HEK293 (cell line): Measurements from ENCODE around the gene ZFP36.

Experiments
- CTCF ChIA-PET: fragments of 350-600 bp; formaldehyde crosslinking; extraction: SDS; loops from one replicate; lab custom pipeline; 2021; ENCODE audit warnings: antibody characterized with exemption; lab: Yijun Ruan, JAX
- POLR2A ChIA-PET: fragments of 300-600 bp; formaldehyde crosslinking; extraction: SDS; loops from one replicate; lab custom pipeline; 2020; ENCODE audit warnings: antibody characterized with exemption, inconsistent platforms; lab: Yijun Ruan, JAX
- H3K27ac ChIP-seq: fragments of 200-500 bp; sonication (Bioruptor generic); 2 replicates; pipeline ENCODE4 v1.5.1; 2014; ENCODE audit warnings: low read depth, low read length, control low read depth, inconsistent platforms; ENCODE audit errors: extremely low read depth
- H3K36me3 ChIP-seq, 2 experiments: fragments of 200-500 bp in 1 of 2; sonication (Bioruptor generic) in 1 of 2; 1 replicate in 1 of 2; 2 replicates in 1 of 2; pipeline ENCODE4 v1.5.1; 2014 to 2017; ENCODE audit warnings: inconsistent platforms in 2 of 2, low read length in 2 of 2; ENCODE audit not compliant: control insufficient read depth in 2 of 2, insufficient read depth in 1 of 2
- H3K4me1 ChIP-seq: fragments of 200-500 bp; sonication (Bioruptor generic); 2 replicates; pipeline ENCODE4 v1.5.1; 2014; ENCODE audit warnings: mild to moderate bottlenecking, low read length, inconsistent platforms; ENCODE audit not compliant: control insufficient read depth, insufficient read depth
- H3K4me3 ChIP-seq: 2 replicates; pipeline ENCODE4 v1.5.1; 2011; ENCODE audit warnings: low read depth, mild to moderate bottlenecking, control low read depth, low read length, moderate library complexity
- H3K9me3 ChIP-seq: fragments of 200-500 bp; sonication (Bioruptor generic); 2 replicates; pipeline ENCODE4 v1.5.1; 2014; ENCODE audit warnings: low read depth, low read length, inconsistent platforms; ENCODE audit not compliant: control insufficient read depth, insufficient read depth
- KLF16 ChIP-seq: fragments of 450-650 bp; formaldehyde crosslinking; IDR thresholded peaks from 2 replicates; pipeline ENCODE4 v1.5.1; 2017; ENCODE audit warnings: missing biosample characterization, missing genetic modification characterization
- SETDB1 ChIP-seq: IDR thresholded peaks from one replicate; pipeline ENCODE4 v1.6.1; 2017; ENCODE audit warnings: mild to moderate bottlenecking, low read length, moderate library complexity, mixed read lengths; ENCODE audit not compliant: insufficient read length
- ZBTB20 ChIP-seq: fragments of 450-650 bp; formaldehyde crosslinking; IDR thresholded peaks from 2 replicates; pipeline ENCODE4 v1.5.1; 2016; ENCODE audit warnings: missing biosample characterization, missing genetic modification characterization
- ZFP37 ChIP-seq: fragments of 450-650 bp; formaldehyde crosslinking; IDR thresholded peaks from 2 replicates; pipeline ENCODE4 v1.5.1; 2016; ENCODE audit warnings: missing biosample characterization, missing genetic modification characterization
- ZNF214 ChIP-seq: fragments of 450-650 bp; formaldehyde crosslinking; IDR thresholded peaks from 2 replicates; pipeline ENCODE4 v1.5.1; 2017; ENCODE audit warnings: missing biosample characterization, mild to moderate bottlenecking, missing genetic modification characterization, borderline replicate concordance
- ZNF24 ChIP-seq: fragments of 450-650 bp; formaldehyde crosslinking; IDR thresholded peaks from 2 replicates; pipeline ENCODE4 v1.5.1; 2016; ENCODE audit warnings: missing biosample characterization, missing genetic modification characterization
- ZNF292 ChIP-seq: fragments of 450-650 bp; formaldehyde crosslinking; IDR thresholded peaks from 2 replicates; pipeline ENCODE4 v1.5.1; 2016; ENCODE audit warnings: low read depth, missing biosample characterization, missing genetic modification characterization, borderline replicate concordance
- ZNF366 ChIP-seq: fragments of 450-650 bp; formaldehyde crosslinking; conservative IDR thresholded peaks from 2 replicates; pipeline ENCODE4 v1.5.1; 2016; ENCODE audit warnings: missing biosample characterization, missing genetic modification characterization
- ZNF394 ChIP-seq: fragments of 450-650 bp; formaldehyde crosslinking; IDR thresholded peaks from 2 replicates; pipeline ENCODE4 v1.5.1; 2016; ENCODE audit warnings: missing biosample characterization, missing genetic modification characterization, mild to moderate bottlenecking, moderate library complexity, borderline replicate concordance
- ZNF510 ChIP-seq: fragments of 450-650 bp; formaldehyde crosslinking; IDR thresholded peaks from 2 replicates; pipeline ENCODE4 v1.5.1; 2018; ENCODE audit warnings: mild to moderate bottlenecking, missing genetic modification characterization, missing biosample characterization; ENCODE audit not compliant: insufficient replicate concordance
- ZNF544 ChIP-seq: fragments of 450-650 bp; formaldehyde crosslinking; IDR thresholded peaks from 2 replicates; pipeline ENCODE4 v1.5.0; 2017; ENCODE audit warnings: missing biosample characterization, missing genetic modification characterization
- ZNF785 ChIP-seq: fragments of 450-650 bp; formaldehyde crosslinking; IDR thresholded peaks from 2 replicates; pipeline ENCODE4 v1.5.1; 2016; ENCODE audit warnings: missing biosample characterization, missing genetic modification characterization
- TF ChIP-seq, protein P1 (sequence below): fragments of 450-650 bp; formaldehyde crosslinking; IDR thresholded peaks from 2 replicates; pipeline ENCODE4 v1.5.1; 2016; ENCODE audit warnings: missing biosample characterization, missing genetic modification characterization
- TF ChIP-seq, protein P2 (sequence below): fragments of 450-650 bp; formaldehyde crosslinking; IDR thresholded peaks from 2 replicates; pipeline ENCODE4 v1.5.1; 2016; ENCODE audit warnings: missing biosample characterization, missing genetic modification characterization
- TF ChIP-seq, protein P3 (sequence below): fragments of 450-650 bp; formaldehyde crosslinking; IDR thresholded peaks from 2 replicates; pipeline ENCODE4 v1.5.1; 2016; ENCODE audit warnings: missing biosample characterization, missing genetic modification characterization
- TF ChIP-seq, protein P4 (sequence below): fragments of 450-650 bp; formaldehyde crosslinking; IDR thresholded peaks from 2 replicates; pipeline ENCODE4 v1.5.1; 2016; ENCODE audit warnings: missing biosample characterization, missing genetic modification characterization
- TF ChIP-seq, protein P5 (sequence below): fragments of 450-650 bp; formaldehyde crosslinking; IDR thresholded peaks from 2 replicates; pipeline ENCODE4 v1.5.1; 2016; ENCODE audit warnings: missing biosample characterization, missing genetic modification characterization
- TF ChIP-seq, protein P6 (sequence below): fragments of 450-650 bp; formaldehyde crosslinking; IDR thresholded peaks from 2 replicates; pipeline ENCODE4 v1.5.0; 2017; ENCODE audit warnings: missing biosample characterization, missing genetic modification characterization, borderline replicate concordance

Gene ZFP36

GRCh38 chr19:39397360-39398296 is 9.0 kb upstream of the ZFP36 start (continued):
- TF ChIP-seq, protein P1, sequence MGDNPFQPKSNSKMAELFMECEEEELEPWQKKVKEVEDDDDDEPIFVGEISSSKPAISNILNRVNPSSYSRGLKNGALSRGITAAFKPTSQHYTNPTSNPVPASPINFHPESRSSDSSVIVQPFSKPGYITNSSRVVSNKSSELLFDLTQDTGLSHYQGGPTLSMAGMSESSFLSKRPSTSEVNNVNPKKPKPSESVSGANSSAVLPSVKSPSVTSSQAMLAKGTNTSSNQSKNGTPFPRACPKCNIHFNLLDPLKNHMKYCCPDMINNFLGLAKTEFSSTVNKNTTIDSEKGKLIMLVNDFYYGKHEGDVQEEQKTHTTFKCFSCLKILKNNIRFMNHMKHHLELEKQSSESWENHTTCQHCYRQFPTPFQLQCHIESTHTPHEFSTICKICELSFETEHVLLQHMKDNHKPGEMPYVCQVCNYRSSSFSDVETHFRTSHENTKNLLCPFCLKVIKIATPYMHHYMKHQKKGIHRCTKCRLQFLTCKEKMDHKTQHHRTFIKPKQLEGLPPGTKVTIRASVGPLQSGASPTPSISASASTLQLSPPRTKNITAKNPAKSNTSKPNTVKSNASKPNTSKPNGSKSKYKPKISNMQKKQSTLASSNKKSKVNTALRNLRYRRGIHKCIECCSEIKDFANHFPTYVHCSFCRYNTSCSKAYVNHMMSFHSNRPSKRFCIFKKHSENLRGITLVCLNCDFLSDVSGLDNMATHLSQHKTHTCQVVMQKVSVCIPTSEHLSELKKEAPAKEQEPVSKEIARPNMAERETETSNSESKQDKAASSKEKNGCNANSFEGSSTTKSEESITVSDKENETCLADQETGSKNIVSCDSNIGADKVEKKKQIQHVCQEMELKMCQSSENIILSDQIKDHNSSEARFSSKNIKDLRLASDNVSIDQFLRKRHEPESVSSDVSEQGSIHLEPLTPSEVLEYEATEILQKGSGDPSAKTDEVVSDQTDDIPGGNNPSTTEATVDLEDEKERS (tag by site-specific recombination), result no peak
- TF ChIP-seq, protein P2, sequence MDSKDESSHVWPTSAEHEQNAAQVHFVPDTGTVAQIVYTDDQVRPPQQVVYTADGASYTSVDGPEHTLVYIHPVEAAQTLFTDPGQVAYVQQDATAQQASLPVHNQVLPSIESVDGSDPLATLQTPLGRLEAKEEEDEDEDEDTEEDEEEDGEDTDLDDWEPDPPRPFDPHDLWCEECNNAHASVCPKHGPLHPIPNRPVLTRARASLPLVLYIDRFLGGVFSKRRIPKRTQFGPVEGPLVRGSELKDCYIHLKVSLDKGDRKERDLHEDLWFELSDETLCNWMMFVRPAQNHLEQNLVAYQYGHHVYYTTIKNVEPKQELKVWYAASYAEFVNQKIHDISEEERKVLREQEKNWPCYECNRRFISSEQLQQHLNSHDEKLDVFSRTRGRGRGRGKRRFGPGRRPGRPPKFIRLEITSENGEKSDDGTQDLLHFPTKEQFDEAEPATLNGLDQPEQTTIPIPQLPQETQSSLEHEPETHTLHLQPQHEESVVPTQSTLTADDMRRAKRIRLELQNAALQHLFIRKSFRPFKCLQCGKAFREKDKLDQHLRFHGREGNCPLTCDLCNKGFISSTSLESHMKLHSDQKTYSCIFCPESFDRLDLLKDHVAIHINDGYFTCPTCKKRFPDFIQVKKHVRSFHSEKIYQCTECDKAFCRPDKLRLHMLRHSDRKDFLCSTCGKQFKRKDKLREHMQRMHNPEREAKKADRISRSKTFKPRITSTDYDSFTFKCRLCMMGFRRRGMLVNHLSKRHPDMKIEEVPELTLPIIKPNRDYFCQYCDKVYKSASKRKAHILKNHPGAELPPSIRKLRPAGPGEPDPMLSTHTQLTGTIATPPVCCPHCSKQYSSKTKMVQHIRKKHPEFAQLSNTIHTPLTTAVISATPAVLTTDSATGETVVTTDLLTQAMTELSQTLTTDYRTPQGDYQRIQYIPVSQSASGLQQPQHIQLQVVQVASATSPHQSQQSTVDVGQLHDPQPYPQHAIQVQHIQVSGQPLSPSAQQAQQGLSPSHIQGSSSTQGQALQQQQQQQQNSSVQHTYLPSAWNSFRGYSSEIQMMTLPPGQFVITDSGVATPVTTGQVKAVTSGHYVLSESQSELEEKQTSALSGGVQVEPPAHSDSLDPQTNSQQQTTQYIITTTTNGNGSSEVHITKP, result peak; percentile 30; the same call in 1 of the 2 replicates
- no peak; the same call in 1 of the 2 replicates for TF ChIP-seq ZNF394
- no peak for TF ChIP-seq SETDB1
- TF ChIP-seq ZFP37 (tag by site-specific recombination), result peak; percentile 86

DNA sequence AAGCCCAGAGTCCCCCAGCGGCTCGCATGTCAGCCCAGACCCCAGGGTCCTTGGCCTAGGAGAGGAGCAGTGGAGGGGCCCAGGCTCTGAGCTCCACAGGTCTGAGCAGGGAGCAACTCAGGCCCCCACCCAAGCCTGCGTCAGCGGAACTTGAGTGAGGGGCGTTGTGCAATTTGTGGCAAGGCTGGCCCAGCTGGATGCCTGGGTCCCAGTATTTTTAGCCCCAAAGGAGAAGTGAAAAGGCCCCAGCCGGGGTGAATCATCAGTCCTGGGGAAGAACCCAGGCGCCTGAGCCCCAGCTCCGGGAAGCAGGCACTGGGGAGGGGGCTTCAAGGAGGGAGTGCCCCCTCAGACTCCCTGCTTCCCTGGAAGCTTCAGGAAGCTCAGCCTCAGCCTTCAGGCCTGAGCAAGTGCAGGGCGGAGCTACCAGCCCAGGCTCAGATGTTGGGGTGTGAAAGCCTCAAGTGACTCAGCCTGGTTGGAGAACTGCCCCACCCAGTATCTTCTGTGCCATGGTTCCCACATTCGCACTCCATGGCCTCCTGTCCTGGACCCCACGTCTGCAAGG is 8.3 kb upstream of the ZFP36 start:
- H3K4me1 ChIP-seq, result peaks cover 17% of the 10 kb centered on the region
- ChIA-PET POLR2A (interaction anchor here (0.5 to 5.7 kb wide), 13 partner anchors 9 to 190 kb away, joined by 3 to 56 read pairs (median 4); partner anchors contain the start of genes PLEKHG2, RPS16, SAMD4B and SUPT5H), CTCF (interaction anchor here (0.6 to 5.1 kb wide), 54 partner anchors 9 to 996 kb away, joined by 3 to 144 read pairs (median 4); partner anchors contain the start of genes DLL3, EID2B, FAM98C and PLEKHG2)
- H3K4me3 ChIP-seq, result no peak overlapping the region
- H3K27ac ChIP-seq, result peak overlapping the region; percentile 3; the same call in 1 of the 2 replicates
- peaks cover 30 to 36% of the 10 kb centered on the region in 2 experiments for H3K36me3 ChIP-seq
- no peaks in the 10 kb centered on the region for H3K9me3 ChIP-seq
- TF ChIP-seq ZNF214 (tag by site-specific recombination) (no peak), ZBTB20 (no peak), ZNF544 (tag by site-specific recombination) (no peak), ZNF785 (tag by site-specific recombination) (0 out of 2 replicates have a peak, but pooled peaks have one; percentile 9), KLF16 (tag by site-specific recombination) (no peak), ZNF24 (no peak), ZNF510 (no peak), ZNF292 (tag by site-specific recombination) (no peak), ZNF366 (no peak)
- TF ChIP-seq, protein P3, sequence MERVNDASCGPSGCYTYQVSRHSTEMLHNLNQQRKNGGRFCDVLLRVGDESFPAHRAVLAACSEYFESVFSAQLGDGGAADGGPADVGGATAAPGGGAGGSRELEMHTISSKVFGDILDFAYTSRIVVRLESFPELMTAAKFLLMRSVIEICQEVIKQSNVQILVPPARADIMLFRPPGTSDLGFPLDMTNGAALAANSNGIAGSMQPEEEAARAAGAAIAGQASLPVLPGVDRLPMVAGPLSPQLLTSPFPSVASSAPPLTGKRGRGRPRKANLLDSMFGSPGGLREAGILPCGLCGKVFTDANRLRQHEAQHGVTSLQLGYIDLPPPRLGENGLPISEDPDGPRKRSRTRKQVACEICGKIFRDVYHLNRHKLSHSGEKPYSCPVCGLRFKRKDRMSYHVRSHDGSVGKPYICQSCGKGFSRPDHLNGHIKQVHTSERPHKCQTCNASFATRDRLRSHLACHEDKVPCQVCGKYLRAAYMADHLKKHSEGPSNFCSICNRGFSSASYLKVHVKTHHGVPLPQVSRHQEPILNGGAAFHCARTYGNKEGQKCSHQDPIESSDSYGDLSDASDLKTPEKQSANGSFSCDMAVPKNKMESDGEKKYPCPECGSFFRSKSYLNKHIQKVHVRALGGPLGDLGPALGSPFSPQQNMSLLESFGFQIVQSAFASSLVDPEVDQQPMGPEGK, result 0 out of 2 replicates have a peak, but pooled peaks have one; percentile 18
- TF ChIP-seq, protein P4, sequence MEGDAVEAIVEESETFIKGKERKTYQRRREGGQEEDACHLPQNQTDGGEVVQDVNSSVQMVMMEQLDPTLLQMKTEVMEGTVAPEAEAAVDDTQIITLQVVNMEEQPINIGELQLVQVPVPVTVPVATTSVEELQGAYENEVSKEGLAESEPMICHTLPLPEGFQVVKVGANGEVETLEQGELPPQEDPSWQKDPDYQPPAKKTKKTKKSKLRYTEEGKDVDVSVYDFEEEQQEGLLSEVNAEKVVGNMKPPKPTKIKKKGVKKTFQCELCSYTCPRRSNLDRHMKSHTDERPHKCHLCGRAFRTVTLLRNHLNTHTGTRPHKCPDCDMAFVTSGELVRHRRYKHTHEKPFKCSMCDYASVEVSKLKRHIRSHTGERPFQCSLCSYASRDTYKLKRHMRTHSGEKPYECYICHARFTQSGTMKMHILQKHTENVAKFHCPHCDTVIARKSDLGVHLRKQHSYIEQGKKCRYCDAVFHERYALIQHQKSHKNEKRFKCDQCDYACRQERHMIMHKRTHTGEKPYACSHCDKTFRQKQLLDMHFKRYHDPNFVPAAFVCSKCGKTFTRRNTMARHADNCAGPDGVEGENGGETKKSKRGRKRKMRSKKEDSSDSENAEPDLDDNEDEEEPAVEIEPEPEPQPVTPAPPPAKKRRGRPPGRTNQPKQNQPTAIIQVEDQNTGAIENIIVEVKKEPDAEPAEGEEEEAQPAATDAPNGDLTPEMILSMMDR (tag by site-specific recombination), result no peak
- TF ChIP-seq, protein P5, sequence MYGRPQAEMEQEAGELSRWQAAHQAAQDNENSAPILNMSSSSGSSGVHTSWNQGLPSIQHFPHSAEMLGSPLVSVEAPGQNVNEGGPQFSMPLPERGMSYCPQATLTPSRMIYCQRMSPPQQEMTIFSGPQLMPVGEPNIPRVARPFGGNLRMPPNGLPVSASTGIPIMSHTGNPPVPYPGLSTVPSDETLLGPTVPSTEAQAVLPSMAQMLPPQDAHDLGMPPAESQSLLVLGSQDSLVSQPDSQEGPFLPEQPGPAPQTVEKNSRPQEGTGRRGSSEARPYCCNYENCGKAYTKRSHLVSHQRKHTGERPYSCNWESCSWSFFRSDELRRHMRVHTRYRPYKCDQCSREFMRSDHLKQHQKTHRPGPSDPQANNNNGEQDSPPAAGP (tag by site-specific recombination), result no peak
- TF ChIP-seq, protein P6, sequence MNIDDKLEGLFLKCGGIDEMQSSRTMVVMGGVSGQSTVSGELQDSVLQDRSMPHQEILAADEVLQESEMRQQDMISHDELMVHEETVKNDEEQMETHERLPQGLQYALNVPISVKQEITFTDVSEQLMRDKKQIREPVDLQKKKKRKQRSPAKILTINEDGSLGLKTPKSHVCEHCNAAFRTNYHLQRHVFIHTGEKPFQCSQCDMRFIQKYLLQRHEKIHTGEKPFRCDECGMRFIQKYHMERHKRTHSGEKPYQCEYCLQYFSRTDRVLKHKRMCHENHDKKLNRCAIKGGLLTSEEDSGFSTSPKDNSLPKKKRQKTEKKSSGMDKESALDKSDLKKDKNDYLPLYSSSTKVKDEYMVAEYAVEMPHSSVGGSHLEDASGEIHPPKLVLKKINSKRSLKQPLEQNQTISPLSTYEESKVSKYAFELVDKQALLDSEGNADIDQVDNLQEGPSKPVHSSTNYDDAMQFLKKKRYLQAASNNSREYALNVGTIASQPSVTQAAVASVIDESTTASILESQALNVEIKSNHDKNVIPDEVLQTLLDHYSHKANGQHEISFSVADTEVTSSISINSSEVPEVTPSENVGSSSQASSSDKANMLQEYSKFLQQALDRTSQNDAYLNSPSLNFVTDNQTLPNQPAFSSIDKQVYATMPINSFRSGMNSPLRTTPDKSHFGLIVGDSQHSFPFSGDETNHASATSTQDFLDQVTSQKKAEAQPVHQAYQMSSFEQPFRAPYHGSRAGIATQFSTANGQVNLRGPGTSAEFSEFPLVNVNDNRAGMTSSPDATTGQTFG (tag by site-specific recombination), result no peak
